HepG2 (cell line): Measurements from ENCODE around the gene ARL9.

Experiments used
- ATRX ChIP-seq: sonication (generic); formaldehyde crosslinking; IDR thresholded peaks from 2 replicates; pipeline ENCODE4 v1.4.0; 2020; ENCODE audit warnings: missing genetic modification reagents, borderline replicate concordance
- BHLHE40 ChIP-seq: IDR thresholded peaks from 2 replicates; pipeline ENCODE4 v1.6.1; 2011; ENCODE audit warnings: low read length, improper control_type of control experiment
- EZH2 ChIP-seq: conservative IDR thresholded peaks from 2 replicates; pipeline ENCODE4 v1.6.1; 2012; ENCODE audit warnings: mild to moderate bottlenecking, low read depth, low read length, moderate library complexity
- FOSL2 ChIP-seq: sonication (generic); formaldehyde crosslinking; IDR thresholded peaks from 2 replicates; pipeline ENCODE4 v1.4.0; 2020; ENCODE audit warnings: missing genetic modification reagents
- HDAC1 ChIP-seq: sonication (generic); formaldehyde crosslinking; IDR thresholded peaks from 2 replicates; pipeline ENCODE4 v1.5.1; 2020; ENCODE audit warnings: mild to moderate bottlenecking, missing genetic modification reagents
- NR3C1 ChIP-seq: sonication (generic); formaldehyde crosslinking; IDR thresholded peaks from 2 replicates; pipeline ENCODE4 v1.4.0; 2020; ENCODE audit warnings: missing genetic modification reagents
- SALL2 ChIP-seq: sonication (generic); formaldehyde crosslinking; IDR thresholded peaks from 2 replicates; pipeline ENCODE4 v1.8.1; 2023; ENCODE audit warnings: mild to moderate bottlenecking, missing genetic modification reagents, inconsistent platforms
- ZNF333 ChIP-seq: sonication (generic); formaldehyde crosslinking; IDR thresholded peaks from 2 replicates; pipeline ENCODE4 v1.4.0; 2020; ENCODE audit warnings: mild to moderate bottlenecking, missing genetic modification reagents, borderline replicate concordance
- TF ChIP-seq, protein P1 (sequence below): sonication (generic); formaldehyde crosslinking; IDR thresholded peaks from 2 replicates; pipeline ENCODE4 v1.8.1; 2023; ENCODE audit warnings: mild to moderate bottlenecking, missing genetic modification reagents
- TF ChIP-seq, protein P2 (sequence below): sonication (generic); formaldehyde crosslinking; IDR thresholded peaks from 2 replicates; pipeline ENCODE4 v1.9.0; 2022; ENCODE audit warnings: low read depth, missing genetic modification reagents

DNA sequence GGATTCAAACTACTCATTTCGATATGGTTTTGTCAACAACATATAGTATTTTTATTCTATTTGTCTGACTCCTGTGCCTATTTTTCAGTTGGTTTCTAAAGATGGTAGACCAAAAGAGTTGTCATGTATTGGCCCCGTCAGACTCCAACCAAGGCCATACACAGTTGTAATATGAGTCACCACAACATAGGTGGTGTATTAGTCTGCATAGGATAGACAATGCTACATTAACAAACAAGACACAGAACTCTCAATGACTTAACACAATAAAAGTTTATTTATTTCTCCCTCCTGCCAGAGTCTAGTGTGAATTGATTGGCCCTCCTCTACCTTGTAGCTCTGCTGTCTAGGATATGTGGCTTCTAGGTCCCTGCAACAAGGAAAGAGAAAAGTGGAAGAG lies 45.9 kb downstream of the ARL9 start:
- TF ChIP-seq NR3C1 (CRISPR knock-in tag) = no peak
- TF ChIP-seq, protein P1, sequence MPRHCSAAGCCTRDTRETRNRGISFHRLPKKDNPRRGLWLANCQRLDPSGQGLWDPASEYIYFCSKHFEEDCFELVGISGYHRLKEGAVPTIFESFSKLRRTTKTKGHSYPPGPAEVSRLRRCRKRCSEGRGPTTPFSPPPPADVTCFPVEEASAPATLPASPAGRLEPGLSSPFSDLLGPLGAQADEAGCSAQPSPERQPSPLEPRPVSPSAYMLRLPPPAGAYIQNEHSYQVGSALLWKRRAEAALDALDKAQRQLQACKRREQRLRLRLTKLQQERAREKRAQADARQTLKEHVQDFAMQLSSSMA (CRISPR knock-in tag) = no peak
- no peak for TF ChIP-seq FOSL2
- no peak for TF ChIP-seq EZH2
- no peak for TF ChIP-seq BHLHE40
- no peak for TF ChIP-seq ZNF333 (CRISPR knock-in tag)
- TF ChIP-seq HDAC1 (CRISPR knock-in tag) = no peak
- TF ChIP-seq, protein P2, sequence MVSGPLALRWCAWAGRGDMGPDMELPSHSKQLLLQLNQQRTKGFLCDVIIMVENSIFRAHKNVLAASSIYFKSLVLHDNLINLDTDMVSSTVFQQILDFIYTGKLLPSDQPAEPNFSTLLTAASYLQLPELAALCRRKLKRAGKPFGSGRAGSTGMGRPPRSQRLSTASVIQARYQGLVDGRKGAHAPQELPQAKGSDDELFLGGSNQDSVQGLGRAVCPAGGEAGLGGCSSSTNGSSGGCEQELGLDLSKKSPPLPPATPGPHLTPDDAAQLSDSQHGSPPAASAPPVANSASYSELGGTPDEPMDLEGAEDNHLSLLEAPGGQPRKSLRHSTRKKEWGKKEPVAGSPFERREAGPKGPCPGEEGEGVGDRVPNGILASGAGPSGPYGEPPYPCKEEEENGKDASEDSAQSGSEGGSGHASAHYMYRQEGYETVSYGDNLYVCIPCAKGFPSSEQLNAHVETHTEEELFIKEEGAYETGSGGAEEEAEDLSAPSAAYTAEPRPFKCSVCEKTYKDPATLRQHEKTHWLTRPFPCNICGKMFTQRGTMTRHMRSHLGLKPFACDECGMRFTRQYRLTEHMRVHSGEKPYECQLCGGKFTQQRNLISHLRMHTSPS (CRISPR knock-in tag) = no peak
- TF ChIP-seq SALL2 (CRISPR knock-in tag) = no peak
- TF ChIP-seq ATRX (CRISPR knock-in tag) = no peak
